Mammary epithelial cell (primary cell): ENCODE data around the gene SGK2.
"Not testable (repeated sequence)": the region's sequence is repeated elsewhere in the genome, so short reads cannot be mapped to it uniquely, and the experiment has no call there.

Source experiments
- CTCF ChIP-seq, 2 donors: IDR thresholded peaks in 1 of 2; conservative IDR thresholded peaks in 1 of 2; 2 replicates each; pipeline ENCODE4 v1.5.1; 2011 to 2012; ENCODE audit warnings: inconsistent platforms in 2 of 2, low read length in 2 of 2, mild to moderate bottlenecking in 2 of 2, control low read depth in 1 of 2, low read depth in 1 of 2; ENCODE audit not compliant: insufficient read depth in 1 of 2; ENCODE audit errors: extremely low read depth in 1 of 2
- EZH2 ChIP-seq: IDR thresholded peaks from 2 replicates; pipeline ENCODE4 v1.6.1; 2012; ENCODE audit warnings: low read length, inconsistent platforms, borderline replicate concordance

DNA sequence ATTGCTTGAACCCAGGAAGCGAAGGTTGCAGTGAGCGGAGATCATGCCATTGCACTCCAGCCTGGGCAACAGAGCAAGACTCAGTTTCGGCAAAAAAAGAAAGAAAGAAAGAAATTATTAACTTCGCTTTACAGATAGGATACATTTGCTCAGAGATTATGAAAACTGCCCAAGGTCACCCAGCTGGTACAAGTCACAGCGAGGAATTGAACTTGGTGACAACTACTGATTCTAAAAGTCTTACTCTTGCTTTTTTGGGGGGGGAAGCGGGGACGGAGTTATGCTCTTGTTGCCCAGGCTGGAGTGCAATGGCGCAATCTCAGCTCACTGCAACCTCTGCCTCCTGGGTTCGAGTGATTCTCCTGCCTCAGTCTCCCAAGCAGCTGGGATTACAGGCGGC is 29.7 kb downstream of the SGK2 start:
- not testable (repeated sequence) for TF ChIP-seq CTCF (conservative IDR thresholded peaks at IDR 0.05 in 1 of 2, IDR thresholded peaks at IDR 0.05 in 1 of 2; ENCODE audit: extremely low read depth in 1 of 2, insufficient read depth in 1 of 2, low read depth in 1 of 2, low read length in 2 of 2); EZH2
